ENCODE measurements around the gene SULT1A2. TPM values are rescaled to one million over a fixed set of nuclear protein-coding genes. Genes with fewer than 3 reads are reported as not detected.

Gene SULT1A2
- total and polyA plus RNA-seq, 2 of the 13 experiments (the other 11 are each of a cell fraction or from before 2014, with no cell fraction given): 33.0 to 34.2 TPM

DNA sequence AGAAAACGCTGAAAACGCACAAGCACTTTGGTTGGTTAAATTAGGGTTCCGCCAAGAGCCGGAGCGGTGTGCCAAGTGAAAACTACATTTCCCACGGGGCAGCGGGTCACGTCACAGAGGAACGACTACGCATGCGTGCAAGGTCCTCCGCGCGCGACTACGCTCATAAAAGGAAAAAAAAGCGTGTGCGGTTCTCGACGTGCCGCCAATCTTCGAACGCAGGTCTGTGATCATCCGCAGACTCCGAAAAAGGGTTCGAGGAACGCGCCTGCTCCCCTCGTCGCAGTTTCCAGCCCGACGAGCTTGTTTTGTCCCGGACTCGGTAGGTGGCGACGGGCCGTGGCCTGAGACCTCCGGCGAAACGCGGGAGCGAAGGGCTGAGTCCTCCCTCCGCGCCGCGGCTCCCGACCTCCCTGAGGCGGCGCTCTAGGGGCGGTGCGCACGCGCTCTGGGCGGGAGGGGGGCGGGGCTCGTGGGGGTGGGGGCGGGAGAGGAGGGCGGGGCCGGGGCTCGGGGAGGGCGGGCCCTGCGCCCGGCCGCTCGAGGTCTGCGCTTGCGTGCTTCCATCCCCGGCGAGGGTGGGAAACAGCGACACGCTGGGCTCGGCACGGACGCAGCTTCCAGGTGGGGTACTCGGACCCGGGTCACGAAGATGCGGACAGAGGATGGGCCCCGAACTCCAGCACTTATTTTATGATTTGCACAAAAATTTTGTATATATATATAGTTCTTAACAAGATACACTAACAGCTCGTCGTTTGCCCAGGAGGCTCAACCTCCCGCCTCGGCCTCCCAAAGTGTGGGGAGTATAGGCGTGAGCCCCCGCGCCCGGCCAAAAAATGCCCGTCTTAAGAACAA, 42.8 kb downstream of the SULT1A2 start, which contains the start of gene SGF29 (continued):
- TF ChIP-seq, protein P1, sequence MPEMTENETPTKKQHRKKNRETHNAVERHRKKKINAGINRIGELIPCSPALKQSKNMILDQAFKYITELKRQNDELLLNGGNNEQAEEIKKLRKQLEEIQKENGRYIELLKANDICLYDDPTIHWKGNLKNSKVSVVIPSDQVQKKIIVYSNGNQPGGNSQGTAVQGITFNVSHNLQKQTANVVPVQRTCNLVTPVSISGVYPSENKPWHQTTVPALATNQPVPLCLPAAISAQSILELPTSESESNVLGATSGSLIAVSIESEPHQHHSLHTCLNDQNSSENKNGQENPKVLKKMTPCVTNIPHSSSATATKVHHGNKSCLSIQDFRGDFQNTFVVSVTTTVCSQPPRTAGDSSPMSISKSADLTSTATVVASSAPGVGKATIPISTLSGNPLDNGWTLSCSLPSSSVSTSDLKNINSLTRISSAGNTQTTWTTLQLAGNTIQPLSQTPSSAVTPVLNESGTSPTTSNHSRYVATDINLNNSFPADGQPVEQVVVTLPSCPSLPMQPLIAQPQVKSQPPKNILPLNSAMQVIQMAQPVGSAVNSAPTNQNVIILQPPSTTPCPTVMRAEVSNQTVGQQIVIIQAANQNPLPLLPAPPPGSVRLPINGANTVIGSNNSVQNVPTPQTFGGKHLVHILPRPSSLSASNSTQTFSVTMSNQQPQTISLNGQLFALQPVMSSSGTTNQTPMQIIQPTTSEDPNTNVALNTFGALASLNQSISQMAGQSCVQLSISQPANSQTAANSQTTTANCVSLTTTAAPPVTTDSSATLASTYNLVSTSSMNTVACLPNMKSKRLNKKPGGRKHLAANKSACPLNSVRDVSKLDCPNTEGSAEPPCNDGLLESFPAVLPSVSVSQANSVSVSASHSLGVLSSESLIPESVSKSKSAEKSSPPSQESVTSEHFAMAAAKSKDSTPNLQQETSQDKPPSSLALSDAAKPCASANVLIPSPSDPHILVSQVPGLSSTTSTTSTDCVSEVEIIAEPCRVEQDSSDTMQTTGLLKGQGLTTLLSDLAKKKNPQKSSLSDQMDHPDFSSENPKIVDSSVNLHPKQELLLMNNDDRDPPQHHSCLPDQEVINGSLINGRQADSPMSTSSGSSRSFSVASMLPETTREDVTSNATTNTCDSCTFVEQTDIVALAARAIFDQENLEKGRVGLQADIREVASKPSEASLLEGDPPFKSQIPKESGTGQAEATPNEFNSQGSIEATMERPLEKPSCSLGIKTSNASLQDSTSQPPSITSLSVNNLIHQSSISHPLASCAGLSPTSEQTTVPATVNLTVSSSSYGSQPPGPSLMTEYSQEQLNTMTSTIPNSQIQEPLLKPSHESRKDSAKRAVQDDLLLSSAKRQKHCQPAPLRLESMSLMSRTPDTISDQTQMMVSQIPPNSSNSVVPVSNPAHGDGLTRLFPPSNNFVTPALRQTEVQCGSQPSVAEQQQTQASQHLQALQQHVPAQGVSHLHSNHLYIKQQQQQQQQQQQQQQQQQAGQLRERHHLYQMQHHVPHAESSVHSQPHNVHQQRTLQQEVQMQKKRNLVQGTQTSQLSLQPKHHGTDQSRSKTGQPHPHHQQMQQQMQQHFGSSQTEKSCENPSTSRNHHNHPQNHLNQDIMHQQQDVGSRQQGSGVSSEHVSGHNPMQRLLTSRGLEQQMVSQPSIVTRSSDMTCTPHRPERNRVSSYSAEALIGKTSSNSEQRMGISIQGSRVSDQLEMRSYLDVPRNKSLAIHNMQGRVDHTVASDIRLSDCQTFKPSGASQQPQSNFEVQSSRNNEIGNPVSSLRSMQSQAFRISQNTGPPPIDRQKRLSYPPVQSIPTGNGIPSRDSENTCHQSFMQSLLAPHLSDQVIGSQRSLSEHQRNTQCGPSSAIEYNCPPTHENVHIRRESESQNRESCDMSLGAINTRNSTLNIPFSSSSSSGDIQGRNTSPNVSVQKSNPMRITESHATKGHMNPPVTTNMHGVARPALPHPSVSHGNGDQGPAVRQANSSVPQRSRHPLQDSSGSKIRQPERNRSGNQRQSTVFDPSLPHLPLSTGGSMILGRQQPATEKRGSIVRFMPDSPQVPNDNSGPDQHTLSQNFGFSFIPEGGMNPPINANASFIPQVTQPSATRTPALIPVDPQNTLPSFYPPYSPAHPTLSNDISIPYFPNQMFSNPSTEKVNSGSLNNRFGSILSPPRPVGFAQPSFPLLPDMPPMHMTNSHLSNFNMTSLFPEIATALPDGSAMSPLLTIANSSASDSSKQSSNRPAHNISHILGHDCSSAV (CRISPR knock-in tag; IDR thresholded peaks at IDR 0.05; ENCODE audit: borderline replicate concordance): no peak
- TF ChIP-seq ZNF772 (CRISPR knock-in tag; IDR thresholded peaks at IDR 0.05): peak; percentile 97
- TF ChIP-seq, protein P2, sequence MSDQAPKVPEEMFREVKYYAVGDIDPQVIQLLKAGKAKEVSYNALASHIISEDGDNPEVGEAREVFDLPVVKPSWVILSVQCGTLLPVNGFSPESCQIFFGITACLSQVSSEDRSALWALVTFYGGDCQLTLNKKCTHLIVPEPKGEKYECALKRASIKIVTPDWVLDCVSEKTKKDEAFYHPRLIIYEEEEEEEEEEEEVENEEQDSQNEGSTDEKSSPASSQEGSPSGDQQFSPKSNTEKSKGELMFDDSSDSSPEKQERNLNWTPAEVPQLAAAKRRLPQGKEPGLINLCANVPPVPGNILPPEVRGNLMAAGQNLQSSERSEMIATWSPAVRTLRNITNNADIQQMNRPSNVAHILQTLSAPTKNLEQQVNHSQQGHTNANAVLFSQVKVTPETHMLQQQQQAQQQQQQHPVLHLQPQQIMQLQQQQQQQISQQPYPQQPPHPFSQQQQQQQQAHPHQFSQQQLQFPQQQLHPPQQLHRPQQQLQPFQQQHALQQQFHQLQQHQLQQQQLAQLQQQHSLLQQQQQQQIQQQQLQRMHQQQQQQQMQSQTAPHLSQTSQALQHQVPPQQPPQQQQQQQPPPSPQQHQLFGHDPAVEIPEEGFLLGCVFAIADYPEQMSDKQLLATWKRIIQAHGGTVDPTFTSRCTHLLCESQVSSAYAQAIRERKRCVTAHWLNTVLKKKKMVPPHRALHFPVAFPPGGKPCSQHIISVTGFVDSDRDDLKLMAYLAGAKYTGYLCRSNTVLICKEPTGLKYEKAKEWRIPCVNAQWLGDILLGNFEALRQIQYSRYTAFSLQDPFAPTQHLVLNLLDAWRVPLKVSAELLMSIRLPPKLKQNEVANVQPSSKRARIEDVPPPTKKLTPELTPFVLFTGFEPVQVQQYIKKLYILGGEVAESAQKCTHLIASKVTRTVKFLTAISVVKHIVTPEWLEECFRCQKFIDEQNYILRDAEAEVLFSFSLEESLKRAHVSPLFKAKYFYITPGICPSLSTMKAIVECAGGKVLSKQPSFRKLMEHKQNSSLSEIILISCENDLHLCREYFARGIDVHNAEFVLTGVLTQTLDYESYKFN (CRISPR knock-in tag; conservative IDR thresholded peaks at IDR 0.05): peak; percentile 60; the same call in 1 of the 2 replicates
- peak; percentile 89 for TF ChIP-seq KAT8 (CRISPR knock-in tag; IDR thresholded peaks at IDR 0.05)
- TF ChIP-seq, protein P3, sequence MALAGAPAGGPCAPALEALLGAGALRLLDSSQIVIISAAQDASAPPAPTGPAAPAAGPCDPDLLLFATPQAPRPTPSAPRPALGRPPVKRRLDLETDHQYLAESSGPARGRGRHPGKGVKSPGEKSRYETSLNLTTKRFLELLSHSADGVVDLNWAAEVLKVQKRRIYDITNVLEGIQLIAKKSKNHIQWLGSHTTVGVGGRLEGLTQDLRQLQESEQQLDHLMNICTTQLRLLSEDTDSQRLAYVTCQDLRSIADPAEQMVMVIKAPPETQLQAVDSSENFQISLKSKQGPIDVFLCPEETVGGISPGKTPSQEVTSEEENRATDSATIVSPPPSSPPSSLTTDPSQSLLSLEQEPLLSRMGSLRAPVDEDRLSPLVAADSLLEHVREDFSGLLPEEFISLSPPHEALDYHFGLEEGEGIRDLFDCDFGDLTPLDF (CRISPR knock-in tag; IDR thresholded peaks at IDR 0.05): peak; percentile 86
- TF ChIP-seq NFYC (CRISPR knock-in tag; IDR thresholded peaks at IDR 0.05): peak; percentile 57
- no peak for TF ChIP-seq MBNL3 (CRISPR knock-in tag; conservative IDR thresholded peaks at IDR 0.05)
- TF ChIP-seq TOE1 (CRISPR knock-in tag; IDR thresholded peaks at IDR 0.05): peak; percentile 95
- TF ChIP-seq, protein P4, sequence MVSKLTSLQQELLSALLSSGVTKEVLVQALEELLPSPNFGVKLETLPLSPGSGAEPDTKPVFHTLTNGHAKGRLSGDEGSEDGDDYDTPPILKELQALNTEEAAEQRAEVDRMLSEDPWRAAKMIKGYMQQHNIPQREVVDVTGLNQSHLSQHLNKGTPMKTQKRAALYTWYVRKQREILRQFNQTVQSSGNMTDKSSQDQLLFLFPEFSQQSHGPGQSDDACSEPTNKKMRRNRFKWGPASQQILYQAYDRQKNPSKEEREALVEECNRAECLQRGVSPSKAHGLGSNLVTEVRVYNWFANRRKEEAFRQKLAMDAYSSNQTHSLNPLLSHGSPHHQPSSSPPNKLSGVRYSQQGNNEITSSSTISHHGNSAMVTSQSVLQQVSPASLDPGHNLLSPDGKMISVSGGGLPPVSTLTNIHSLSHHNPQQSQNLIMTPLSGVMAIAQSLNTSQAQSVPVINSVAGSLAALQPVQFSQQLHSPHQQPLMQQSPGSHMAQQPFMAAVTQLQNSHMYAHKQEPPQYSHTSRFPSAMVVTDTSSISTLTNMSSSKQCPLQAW (CRISPR knock-in tag; IDR thresholded peaks at IDR 0.05): peak; percentile 92
- peak; percentile 82; the same call in 1 of the 2 replicates for TF ChIP-seq MAZ (IDR thresholded peaks at IDR 0.05; ENCODE audit: borderline replicate concordance, low read depth, low read length)
- peak; percentile 96 for TF ChIP-seq MAZ (CRISPR knock-in tag; IDR thresholded peaks at IDR 0.05; ENCODE audit: low read depth)
- no peak; the same call in none of the 2 replicates for TF ChIP-seq ZFP1 (CRISPR knock-in tag; IDR thresholded peaks at IDR 0.05)
